Neural cell (in vitro differentiated cells): Measurements from ENCODE around the gene ADCY2. TPM values are rescaled to one million over a fixed set of nuclear protein-coding genes. Genes with fewer than 3 reads are reported as not detected.

Source experiments
- H2AFZ ChIP-seq: fragments of 200-600, 300-800 bp; sonication (generic), shearing (Covaris generic); 2 replicates; pipeline ENCODE4 v1.6.0; 2014; ENCODE audit warnings: low read depth, mild to moderate bottlenecking, antibody characterized with exemption, low read length, moderate library complexity
- H3F3A ChIP-seq: fragments of 200-600 bp; shearing (Covaris generic); 2 replicates; pipeline ENCODE4 v1.6.1; 2016; ENCODE audit warnings: mild to moderate bottlenecking, moderate library complexity, mixed read lengths, antibody characterized with exemption, low read length; ENCODE audit not compliant: insufficient read depth, poor library complexity, severe bottlenecking
- H3K27ac ChIP-seq: fragments of 200-600, 300-800 bp; sonication (generic), shearing (Covaris generic); 2 replicates; pipeline ENCODE4 v1.5.1; 2014; ENCODE audit warnings: mild to moderate bottlenecking, low read length, moderate library complexity
- H3K27me3 ChIP-seq: fragments of 300-800, 200-600 bp; sonication (generic), shearing (Covaris generic); 2 replicates; pipeline ENCODE4 v1.6.0; 2014; ENCODE audit warnings: mild to moderate bottlenecking, low read depth, low read length, moderate library complexity; ENCODE audit not compliant: insufficient read depth
- H3K36me3 ChIP-seq: fragments of 300-800, 200-600 bp; sonication (generic), shearing (Covaris generic); 2 replicates; pipeline ENCODE4 v1.5.1; 2014; ENCODE audit warnings: mild to moderate bottlenecking, antibody characterized with exemption, low read length, moderate library complexity; ENCODE audit not compliant: insufficient read depth
- H3K4me2 ChIP-seq: fragments of 300-800, 200-600 bp; sonication (generic), shearing (Covaris generic); 2 replicates; pipeline ENCODE4 v1.6.0; 2014; ENCODE audit warnings: mild to moderate bottlenecking, low read length
- H3K4me3 ChIP-seq: fragments of 300-800, 200-600 bp; sonication (generic), shearing (Covaris generic); 2 replicates; pipeline ENCODE4 v1.5.1; 2014; ENCODE audit warnings: mild to moderate bottlenecking, low read length, moderate library complexity
- H3K79me2 ChIP-seq: fragments of 200-600 bp; shearing (Covaris generic); replicated peaks from 2 replicates; pipeline ENCODE4 v1.6.0; 2014; ENCODE audit warnings: mild to moderate bottlenecking, low read length, moderate library complexity; ENCODE audit not compliant: insufficient read depth
- H3K9ac ChIP-seq: fragments of 300-800, 200-600 bp; sonication (generic), shearing (Covaris generic); 2 replicates; pipeline ENCODE4 v1.6.1; 2016; ENCODE audit warnings: mild to moderate bottlenecking, low read length, mixed read lengths
- H3K9me2 ChIP-seq: fragments of 200-600 bp; shearing (Covaris generic); 2 replicates; pipeline ENCODE4 v1.6.1; 2016; ENCODE audit warnings: mild to moderate bottlenecking, low read length, mixed read lengths; ENCODE audit not compliant: insufficient read depth
- H3K9me3 ChIP-seq: fragments of 200-600, 300-800 bp; sonication (generic), shearing (Covaris generic); 2 replicates; pipeline ENCODE4 v1.6.1; 2016; ENCODE audit warnings: mild to moderate bottlenecking, mixed run types, low read length, moderate library complexity, mixed read lengths
- H4K20me1 ChIP-seq: fragments of 200-600 bp; shearing (Covaris generic); 2 replicates; pipeline ENCODE4 v1.6.1; 2016; ENCODE audit warnings: mild to moderate bottlenecking, mixed run types; ENCODE audit not compliant: insufficient read depth
- CTCF ChIP-seq: fragments of 450-650 bp; IDR thresholded peaks from 2 replicates; pipeline ENCODE4 v1.5.1; 2014; ENCODE audit warnings: antibody characterized with exemption, mild to moderate bottlenecking, moderate library complexity; ENCODE audit not compliant: poor library complexity, severe bottlenecking
- EP300 ChIP-seq: fragments of 450-650 bp; conservative IDR thresholded peaks from 2 replicates; pipeline ENCODE4 v1.6.1; 2014; ENCODE audit warnings: antibody characterized with exemption, mild to moderate bottlenecking, moderate library complexity; ENCODE audit not compliant: poor library complexity, severe bottlenecking
- EZH2 ChIP-seq: fragments of 200-600, 300-800 bp; shearing (Covaris generic), sonication (generic); IDR thresholded peaks from 2 replicates; pipeline ENCODE4 v1.6.1; 2014; ENCODE audit warnings: antibody characterized with exemption, low read length, borderline replicate concordance, mild to moderate bottlenecking; ENCODE audit not compliant: insufficient read depth, poor library complexity, severe bottlenecking
- MXI1 ChIP-seq: fragments of 450-650 bp; conservative IDR thresholded peaks from 2 replicates; pipeline ENCODE4 v1.6.1; 2014; ENCODE audit warnings: antibody characterized with exemption, mild to moderate bottlenecking; ENCODE audit not compliant: poor library complexity, severe bottlenecking
- POLR2AphosphoS5 ChIP-seq: IDR thresholded peaks from 2 replicates; pipeline ENCODE4 v1.6.1; 2012
- RAD21 ChIP-seq: fragments of 450-650 bp; conservative IDR thresholded peaks from 2 replicates; pipeline ENCODE4 v1.6.1; 2014; ENCODE audit warnings: antibody characterized with exemption, mild to moderate bottlenecking, moderate library complexity
- REST ChIP-seq: IDR thresholded peaks from 2 replicates; pipeline ENCODE4 v1.6.1; 2012; ENCODE audit warnings: borderline replicate concordance
- SMC3 ChIP-seq: fragments of 450-650 bp; conservative IDR thresholded peaks from 2 replicates; pipeline ENCODE4 v1.6.1; 2014; ENCODE audit warnings: antibody characterized with exemption, mild to moderate bottlenecking, moderate library complexity; ENCODE audit not compliant: poor library complexity
- TAF1 ChIP-seq: IDR thresholded peaks from 2 replicates; pipeline ENCODE4 v1.6.1; 2012; ENCODE audit warnings: low read depth
- polyA plus RNA-seq: library from polyadenylated mRNA; depleted of rRNA; stranded (reverse); fragments of >200 nt; gene quantifications from 2 replicates; pipeline ENCODE4 v1.2.3, GENCODE V29; 2014

Gene ADCY2
- polyA plus RNA-seq, 1 donor from 2014 or later: 1.9 TPM

- Histone ChIP-seq H3K36me3 (no peaks in the 10 kb centered on the region), H3K9me2 (no peaks in the 10 kb centered on the region), H3K4me2 (no peak overlapping the region), H3K9me3 (no peaks in the 10 kb centered on the region), H3F3A (no peaks in the 10 kb centered on the region), H3K9ac (no peak overlapping the region), H3K27me3 (no peaks in the 10 kb centered on the region), H3K79me2 (no peaks in the 10 kb centered on the region), H4K20me1 (no peaks in the 10 kb centered on the region), H3K4me3 (no peak overlapping the region), H3K27ac (no peak overlapping the region), H2AFZ (no peak overlapping the region)
- no peak for TF ChIP-seq TAF1
- TF ChIP-seq REST: no peak
- no peak for TF ChIP-seq RAD21
- TF ChIP-seq SMC3: no peak
These were observed 420.6 kb downstream of the ADCY2 start for GRCh38 chr5:7816535-7816901.

- no peak overlapping the region for H3K4me3 ChIP-seq
- no peaks in the 10 kb centered on the region for H3K9me3 ChIP-seq
- TF ChIP-seq EP300: no peak
- no peak for TF ChIP-seq POLR2AphosphoS5
- TF ChIP-seq RAD21: no peak
- TF ChIP-seq TAF1: no peak
- no peak for TF ChIP-seq MXI1
- TF ChIP-seq CTCF: no peak
- no peak for TF ChIP-seq SMC3
- no peak for TF ChIP-seq REST
- TF ChIP-seq EZH2: no peak
- no peaks in the 10 kb centered on the region for H3F3A ChIP-seq
- no peak overlapping the region for H3K9ac ChIP-seq
- H2AFZ ChIP-seq: no peak overlapping the region
- no peak overlapping the region for H3K4me2 ChIP-seq
- no peaks in the 10 kb centered on the region for H4K20me1 ChIP-seq
- H3K79me2 ChIP-seq: no peaks in the 10 kb centered on the region
- no peaks in the 10 kb centered on the region for H3K36me3 ChIP-seq
- H3K9me2 ChIP-seq: no peaks in the 10 kb centered on the region
- H3K27ac ChIP-seq: no peak overlapping the region
- H3K27me3 ChIP-seq: no peaks in the 10 kb centered on the region
These were observed 426.5 kb downstream of the ADCY2 start for GRCh38 chr5:7822449-7822848.
